ENCODE measurements around the gene RNF38.
"Not testable (repeated sequence)": the region's sequence is repeated elsewhere in the genome, so short reads cannot be mapped to it uniquely, and the experiment has no call there.

The RNF38 gene

DNA sequence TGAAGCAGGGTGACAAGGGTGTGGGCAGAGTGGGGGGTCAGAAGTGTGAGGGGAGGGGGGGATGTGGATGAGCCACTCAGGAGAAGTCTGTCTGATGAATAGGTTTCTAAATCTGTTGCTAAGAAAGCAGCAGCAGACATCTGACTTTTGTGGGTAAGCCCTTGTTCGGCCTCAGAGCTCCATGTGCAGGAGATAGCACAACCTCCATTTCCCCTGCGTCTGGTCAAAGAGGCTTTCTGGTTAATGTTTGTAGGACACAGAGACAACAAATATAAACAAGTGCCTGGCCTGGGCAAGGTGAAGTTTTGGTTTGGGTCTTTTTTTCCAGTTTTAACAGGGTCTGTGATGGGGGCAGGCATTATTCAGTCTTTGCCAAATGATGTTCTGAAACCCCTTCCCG lies 84.8 kb downstream of the RNF38 start:
- no peak for DNase-seq (ENCODE audit: low read depth)
- no peak overlapping the region for H3K4me3 ChIP-seq (ENCODE audit: low read depth, low read length)
- TF ChIP-seq, protein P1, sequence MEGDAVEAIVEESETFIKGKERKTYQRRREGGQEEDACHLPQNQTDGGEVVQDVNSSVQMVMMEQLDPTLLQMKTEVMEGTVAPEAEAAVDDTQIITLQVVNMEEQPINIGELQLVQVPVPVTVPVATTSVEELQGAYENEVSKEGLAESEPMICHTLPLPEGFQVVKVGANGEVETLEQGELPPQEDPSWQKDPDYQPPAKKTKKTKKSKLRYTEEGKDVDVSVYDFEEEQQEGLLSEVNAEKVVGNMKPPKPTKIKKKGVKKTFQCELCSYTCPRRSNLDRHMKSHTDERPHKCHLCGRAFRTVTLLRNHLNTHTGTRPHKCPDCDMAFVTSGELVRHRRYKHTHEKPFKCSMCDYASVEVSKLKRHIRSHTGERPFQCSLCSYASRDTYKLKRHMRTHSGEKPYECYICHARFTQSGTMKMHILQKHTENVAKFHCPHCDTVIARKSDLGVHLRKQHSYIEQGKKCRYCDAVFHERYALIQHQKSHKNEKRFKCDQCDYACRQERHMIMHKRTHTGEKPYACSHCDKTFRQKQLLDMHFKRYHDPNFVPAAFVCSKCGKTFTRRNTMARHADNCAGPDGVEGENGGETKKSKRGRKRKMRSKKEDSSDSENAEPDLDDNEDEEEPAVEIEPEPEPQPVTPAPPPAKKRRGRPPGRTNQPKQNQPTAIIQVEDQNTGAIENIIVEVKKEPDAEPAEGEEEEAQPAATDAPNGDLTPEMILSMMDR (conservative IDR thresholded peaks at IDR 0.05; ENCODE audit: low read depth, low read length) = no peak

DNA sequence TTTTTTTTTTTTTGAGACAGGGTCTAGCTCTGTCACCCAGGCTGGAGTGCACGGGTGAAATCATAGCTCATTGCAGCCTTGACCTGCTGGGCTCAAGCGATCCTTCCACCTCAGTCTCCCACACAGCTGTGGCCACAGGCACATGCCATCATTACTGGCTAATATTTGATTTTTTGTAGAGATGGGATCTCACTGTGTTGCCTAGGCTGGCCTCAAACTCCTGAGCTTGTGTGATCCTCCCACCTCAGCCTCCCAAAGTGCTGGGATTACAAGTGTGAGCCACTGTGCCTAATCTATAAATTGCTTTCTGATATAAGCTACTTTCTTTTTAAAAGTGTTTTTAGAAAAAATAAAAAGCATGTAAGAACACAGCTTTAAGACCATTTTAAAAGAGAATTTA lies 85.3 kb downstream of the RNF38 start:
- H3K4me3 ChIP-seq (ENCODE audit: low read depth, low read length) = no peak overlapping the region
- DNase-seq (ENCODE audit: low read depth) = no peak
- TF ChIP-seq, protein P1 (conservative IDR thresholded peaks at IDR 0.05; ENCODE audit: low read depth, low read length) = no peak

DNA sequence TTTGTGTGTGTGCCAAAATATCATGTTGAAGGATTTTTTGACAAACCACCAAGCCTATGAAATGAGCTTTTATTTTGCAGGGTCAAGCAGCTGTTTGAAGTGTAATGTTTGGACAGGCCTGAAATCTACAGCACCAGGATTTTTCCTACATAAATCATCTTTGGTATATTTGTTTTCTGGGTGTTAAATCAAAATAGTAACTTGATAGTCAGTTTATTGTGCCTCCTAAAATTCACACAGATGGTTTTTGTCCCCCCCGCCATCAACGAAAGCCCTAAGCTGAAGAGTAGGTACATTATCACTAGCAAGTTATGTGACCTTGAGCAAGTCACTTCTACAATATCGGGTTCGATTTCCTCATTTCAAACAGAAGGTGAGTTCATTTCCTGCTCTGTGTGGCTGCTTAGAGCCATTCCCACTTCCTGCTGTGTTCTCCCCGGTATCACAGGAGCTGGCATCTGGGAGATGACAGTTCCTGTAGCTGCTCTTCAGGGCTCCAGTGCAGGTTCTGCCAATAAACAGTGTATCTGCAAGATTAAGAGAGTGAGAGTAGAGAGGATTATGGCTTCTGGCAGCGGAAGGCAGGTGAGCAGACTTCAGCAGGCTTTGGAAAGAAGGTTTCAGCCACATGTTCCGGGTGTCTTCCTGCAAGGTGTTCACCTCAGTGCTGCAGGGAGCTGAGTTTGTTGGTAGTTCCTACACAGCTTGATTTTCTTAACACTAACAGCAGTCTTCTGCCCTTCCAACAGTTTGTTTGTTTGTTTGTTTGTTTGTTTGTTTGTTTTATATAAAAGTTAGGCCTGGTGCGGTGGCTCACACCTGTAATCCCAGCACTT lies 93.4 kb downstream of the RNF38 start:
- no peak overlapping the region for H3K4me3 ChIP-seq (ENCODE audit: low read depth, low read length)
- DNase-seq (ENCODE audit: low read depth) = peak; percentile 47

DNA sequence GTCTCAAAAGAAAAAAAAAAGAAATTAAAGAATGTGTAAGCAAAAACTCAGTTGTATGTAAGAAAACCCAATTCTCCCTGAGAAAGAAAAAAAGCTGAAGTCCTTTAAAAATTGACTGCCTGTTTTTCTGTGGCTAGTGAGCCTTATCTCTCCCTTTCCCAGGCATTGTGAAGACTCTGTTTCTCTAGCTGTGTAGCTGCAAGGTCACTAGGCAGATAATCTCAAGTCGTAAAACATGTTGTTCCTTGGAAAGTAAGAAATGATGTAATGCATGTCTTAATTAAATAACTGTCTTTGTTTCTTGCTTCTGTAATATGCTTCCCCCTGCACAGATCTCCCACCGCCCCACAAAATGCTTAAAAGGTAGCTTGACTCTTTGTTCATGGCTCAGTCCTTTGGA lies 95.7 kb downstream of the RNF38 start:
- not testable (repeated sequence) for DNase-seq (ENCODE audit: low read depth); H3K4me3 ChIP-seq (ENCODE audit: low read depth, low read length)

More for the DNA sequence above, 93.4 kb downstream of the RNF38 start:
- TF ChIP-seq, protein P1 (conservative IDR thresholded peaks at IDR 0.05; ENCODE audit: low read depth, low read length) = no peak

DNA sequence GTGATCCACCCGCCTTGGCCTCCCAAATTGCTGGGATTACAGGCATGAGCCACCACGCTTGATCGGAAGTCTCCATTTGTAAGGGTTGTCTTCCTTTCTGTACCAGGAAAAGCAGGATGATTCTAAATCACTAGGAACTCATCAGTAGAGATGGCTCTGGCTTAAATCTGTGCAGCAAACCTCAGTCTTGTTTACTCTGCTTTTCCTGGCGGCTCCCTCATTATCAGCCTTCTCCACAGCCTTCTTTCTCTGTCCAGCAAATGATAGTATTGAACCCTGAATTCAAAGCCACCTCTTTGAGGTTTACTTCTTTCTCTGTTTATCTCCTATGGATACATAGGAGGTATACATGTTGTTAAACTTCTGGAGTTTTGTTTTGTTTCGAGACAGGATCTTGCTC lies 98.8 kb downstream of the RNF38 start:
- H3K4me3 ChIP-seq (ENCODE audit: low read depth, low read length) = no peak overlapping the region
- no peak for DNase-seq (ENCODE audit: low read depth)
- TF ChIP-seq, protein P1 (conservative IDR thresholded peaks at IDR 0.05; ENCODE audit: low read depth, low read length) = no peak

DNA sequence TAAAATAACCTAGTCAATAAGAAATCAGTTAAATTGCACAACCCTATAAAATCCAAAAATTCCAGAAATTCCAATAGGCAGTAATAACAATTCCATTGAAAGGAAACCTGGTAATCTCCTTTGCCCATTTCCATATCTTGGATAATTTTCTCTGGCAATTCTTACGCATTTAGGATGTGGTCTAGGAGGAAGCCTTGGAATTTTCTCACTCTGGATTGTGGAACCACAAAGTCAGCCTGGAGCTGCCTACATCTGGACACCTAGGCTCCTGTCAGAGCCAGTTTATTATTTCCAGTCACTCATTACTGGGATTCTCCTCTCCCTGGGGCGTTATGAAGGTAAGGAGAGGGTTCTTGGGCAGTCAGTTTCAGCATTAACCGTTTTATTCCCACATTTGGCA lies 101.5 kb downstream of the RNF38 start:
- DNase-seq (ENCODE audit: low read depth) = peak; percentile 39
- H3K4me3 ChIP-seq (ENCODE audit: low read depth, low read length) = no peak overlapping the region
- TF ChIP-seq, protein P1 (conservative IDR thresholded peaks at IDR 0.05; ENCODE audit: low read depth, low read length) = no peak

DNA sequence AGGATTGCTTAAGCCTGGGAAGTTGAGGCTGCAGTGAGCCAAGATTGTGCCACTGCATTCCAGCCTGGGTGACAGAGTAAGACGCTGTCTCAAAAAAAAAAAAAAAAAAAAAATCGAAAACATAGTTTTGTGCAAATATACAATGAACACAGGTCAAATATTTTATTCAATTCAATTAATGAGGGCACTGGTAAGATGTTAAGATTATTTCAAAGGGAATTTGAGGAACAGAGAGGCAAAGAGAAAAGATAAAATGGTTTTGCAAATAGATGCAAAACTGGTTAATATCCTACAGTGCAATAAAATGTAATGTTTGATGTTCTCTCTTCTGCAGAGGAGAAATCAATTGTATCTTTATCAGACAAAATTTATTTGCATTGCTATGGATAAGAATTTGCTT lies 102.3 kb downstream of the RNF38 start:
- no peak overlapping the region for H3K4me3 ChIP-seq (ENCODE audit: low read depth, low read length)
- TF ChIP-seq, protein P1 (conservative IDR thresholded peaks at IDR 0.05; ENCODE audit: low read depth, low read length) = no peak
- no peak for DNase-seq (ENCODE audit: low read depth)

DNA sequence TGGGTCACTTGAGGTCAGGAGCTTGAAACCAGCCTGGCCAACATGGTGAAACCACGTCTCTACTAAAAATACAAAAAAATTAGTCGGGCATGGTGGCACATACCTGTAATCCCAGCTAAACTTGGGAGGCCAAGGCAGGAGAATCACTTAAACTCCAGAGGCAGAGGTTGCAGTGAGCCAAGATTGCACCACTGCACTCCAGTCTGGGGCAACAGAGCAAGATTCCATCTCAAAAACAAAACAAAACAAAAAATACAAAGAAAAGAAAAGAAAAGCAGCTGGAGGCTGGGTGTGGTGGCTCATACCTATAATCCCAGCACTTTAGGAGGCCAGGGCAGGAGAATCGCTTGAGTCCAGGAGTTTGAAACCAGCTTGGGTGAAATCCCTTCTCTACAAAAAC lies 105.1 kb downstream of the RNF38 start:
- DNase-seq (ENCODE audit: low read depth); H3K4me3 ChIP-seq (ENCODE audit: low read depth, low read length): not testable (repeated sequence)

Measured in choroid plexus epithelial cell (primary cell).